Measurements from ENCODE around the gene PPP1R9B.

PPP1R9B gene

GRCh38 chr17:50109785-50110184, 40.7 kb downstream of the PPP1R9B start:
- no peaks in the 10 kb centered on the region; the same call in none of the 2 replicates for H3K36me3 ChIP-seq (ENCODE audit: control insufficient read depth, insufficient read depth, low read length)

GRCh38 chr17:50109207-50109606, 41.3 kb downstream of the PPP1R9B start:
- H3K36me3 ChIP-seq (ENCODE audit: control insufficient read depth, insufficient read depth, low read length) = no peaks in the 10 kb centered on the region; the same call in none of the 2 replicates
- no peak for TF ChIP-seq CTCF (IDR thresholded peaks at IDR 0.05; ENCODE audit: insufficient read depth, low read length, poor library complexity, severe bottlenecking)
- H3K4me3 ChIP-seq (replicated peaks; ENCODE audit: low read depth, low read length) = no peak overlapping the region
- H3K27me3 ChIP-seq (replicated peaks; ENCODE audit: control insufficient read depth, insufficient read depth, low read length) = no peaks in the 10 kb centered on the region
- no peak for DNase-seq (ENCODE audit: extremely low read depth, insufficient read length)

More at GRCh38 chr17:50109785-50110184, 40.7 kb downstream of the PPP1R9B start:
- Histone ChIP-seq H3K27me3 (replicated peaks; ENCODE audit: control insufficient read depth, insufficient read depth, low read length) (no peaks in the 10 kb centered on the region), H3K4me3 (replicated peaks; ENCODE audit: low read depth, low read length) (no peak overlapping the region)
- TF ChIP-seq CTCF (IDR thresholded peaks at IDR 0.05; ENCODE audit: insufficient read depth, low read length, poor library complexity, severe bottlenecking) = no peak
- no peak for DNase-seq (ENCODE audit: extremely low read depth, insufficient read length)

- no peak for TF ChIP-seq CTCF (IDR thresholded peaks at IDR 0.05; ENCODE audit: insufficient read depth, low read length, poor library complexity, severe bottlenecking)
- no peak overlapping the region for H3K4me3 ChIP-seq (replicated peaks; ENCODE audit: low read depth, low read length)
- no peaks in the 10 kb centered on the region for H3K27me3 ChIP-seq (replicated peaks; ENCODE audit: control insufficient read depth, insufficient read depth, low read length)
- no peak for DNase-seq (ENCODE audit: extremely low read depth, insufficient read length)
- H3K36me3 ChIP-seq (ENCODE audit: control insufficient read depth, insufficient read depth, low read length) = no peaks in the 10 kb centered on the region; the same call in none of the 2 replicates
Measured at GRCh38 chr17:50108556-50108955, 41.9 kb downstream of the PPP1R9B start.

- no peak for DNase-seq (ENCODE audit: extremely low read depth, insufficient read length)
Measured at GRCh38 chr17:50107790-50108414, 42.6 kb downstream of the PPP1R9B start.

GRCh38 chr17:50106393-50107131, 43.9 kb downstream of the PPP1R9B start:
- Histone ChIP-seq H3K4me3 (replicated peaks; ENCODE audit: low read depth, low read length) (no peak overlapping the region), H3K36me3 (ENCODE audit: control insufficient read depth, insufficient read depth, low read length) (no peaks in the 10 kb centered on the region; the same call in none of the 2 replicates), H3K27me3 (replicated peaks; ENCODE audit: control insufficient read depth, insufficient read depth, low read length) (no peaks in the 10 kb centered on the region)
- TF ChIP-seq CTCF (IDR thresholded peaks at IDR 0.05; ENCODE audit: insufficient read depth, low read length, poor library complexity, severe bottlenecking) = no peak
- no peak for DNase-seq (ENCODE audit: extremely low read depth, insufficient read length)

More at GRCh38 chr17:50107790-50108414, 42.6 kb downstream of the PPP1R9B start:
- TF ChIP-seq CTCF (IDR thresholded peaks at IDR 0.05; ENCODE audit: insufficient read depth, low read length, poor library complexity, severe bottlenecking) = no peak
- Histone ChIP-seq H3K36me3 (ENCODE audit: control insufficient read depth, insufficient read depth, low read length) (no peaks in the 10 kb centered on the region; the same call in none of the 2 replicates), H3K4me3 (replicated peaks; ENCODE audit: low read depth, low read length) (no peak overlapping the region), H3K27me3 (replicated peaks; ENCODE audit: control insufficient read depth, insufficient read depth, low read length) (no peaks in the 10 kb centered on the region)
